Endothelial cell of umbilical vein (primary cell): ENCODE measurements around the gene BNC1. TPM values are rescaled to one million over a fixed set of nuclear protein-coding genes. Genes with fewer than 3 reads are reported as not detected.

Experiments
- BruUV-seq: library from RNA; stranded (reverse); fragments of 400-500 nt; replicated peaks from 2 replicates; lab custom pipeline; 2021; lab: Mats Ljungman, UMichigan
- CTCF ChIA-PET: fragments of 300-600, 350-600 bp; sonication (Branson Sonifier 250); formaldehyde crosslinking; loops from one replicate; lab custom pipeline; 2021; ENCODE audit warnings: antibody characterized with exemption, inconsistent platforms; lab: Charles Lee
- POLR2A ChIA-PET: fragments of 300-600, 350-600 bp; sonication (Branson Sonifier 250); formaldehyde crosslinking; loops from one replicate; lab custom pipeline; 2021; ENCODE audit warnings: antibody characterized with exemption, inconsistent platforms; lab: Charles Lee
- DNase-seq: peaks from one replicate; pipeline ENCODE4 v3.0.0-alpha.2; 2011; ENCODE audit warnings: low read depth, low spot score
- FAIRE-seq: peaks from 2 replicates; lab custom pipeline; 2011; peaks lifted over from hg19 to GRCh38; lab: Jason Lieb, UNC
- H2AFZ ChIP-seq: 2 replicates; pipeline ENCODE4 v1.6.0; 2012; ENCODE audit warnings: low read depth, low read length, control low read depth, inconsistent platforms
- H3K27ac ChIP-seq: 2 replicates; pipeline ENCODE4 v1.5.1; 2011; ENCODE audit warnings: low read depth, mild to moderate bottlenecking, control low read depth, low read length, moderate library complexity; ENCODE audit not compliant: insufficient read depth
- H3K27me3 ChIP-seq, 2 experiments: 2 replicates each; pipeline versions ENCODE4 v1.6.0 to v1.6.1; 2011; ENCODE audit warnings: low read length in 2 of 2, mixed read lengths in 1 of 2; ENCODE audit not compliant: control insufficient read depth in 2 of 2, insufficient read depth in 2 of 2
- H3K36me3 ChIP-seq, 2 experiments: 2 replicates in 1 of 2; 3 replicates in 1 of 2; pipeline ENCODE4 v1.5.1; 2011; ENCODE audit warnings: low read length in 2 of 2, mild to moderate bottlenecking in 1 of 2, moderate library complexity in 1 of 2; ENCODE audit not compliant: control insufficient read depth in 2 of 2, insufficient read depth in 2 of 2; ENCODE audit errors: extremely low read depth in 1 of 2
- H3K4me1 ChIP-seq: 3 replicates; pipeline ENCODE4 v1.5.1; 2011; ENCODE audit warnings: mild to moderate bottlenecking, low read length; ENCODE audit not compliant: control insufficient read depth, insufficient read depth; ENCODE audit errors: extremely low read depth
- H3K4me2 ChIP-seq: 2 replicates; pipeline ENCODE4 v1.6.1; 2011; ENCODE audit warnings: low read length, control low read depth, mixed read lengths; ENCODE audit not compliant: insufficient read depth
- H3K4me3 ChIP-seq, 3 experiments: fragments of 200-600 bp in 1 of 3; sonication (generic), shearing (Covaris generic) in 1 of 3; replicated peaks in 1 of 3; 2 replicates each; pipeline ENCODE4 v1.5.1; 2011 to 2016; ENCODE audit warnings: control low read depth in 3 of 3, low read length in 3 of 3, mild to moderate bottlenecking in 2 of 3, inconsistent platforms in 1 of 3, low read depth in 1 of 3, moderate library complexity in 1 of 3; ENCODE audit not compliant: insufficient read depth in 1 of 3
- H3K79me2 ChIP-seq: 2 replicates; pipeline ENCODE4 v1.6.0; 2012; ENCODE audit warnings: low read length, inconsistent platforms; ENCODE audit not compliant: control insufficient read depth, insufficient read depth
- H3K9ac ChIP-seq: replicated peaks from 2 replicates; pipeline ENCODE3; 2011; ENCODE audit warnings: low read length, control low read depth; ENCODE audit not compliant: insufficient read depth; ENCODE audit errors: extremely low read depth
- H3K9me1 ChIP-seq: replicated peaks from 3 replicates; pipeline ENCODE4 v1.6.0; 2011; ENCODE audit warnings: mild to moderate bottlenecking, low read length; ENCODE audit not compliant: control insufficient read depth, insufficient read depth; ENCODE audit errors: extremely low read depth
- H3K9me3 ChIP-seq: replicated peaks from 2 replicates; pipeline ENCODE4 v1.5.1; 2012; ENCODE audit warnings: low read length, inconsistent platforms; ENCODE audit not compliant: control insufficient read depth, insufficient read depth
- H4K20me1 ChIP-seq: replicated peaks from 2 replicates; pipeline ENCODE3; 2011; ENCODE audit warnings: mild to moderate bottlenecking, low read length; ENCODE audit not compliant: control insufficient read depth, insufficient read depth; ENCODE audit errors: extremely low read depth
- CTCF ChIP-seq, 2 donors: IDR thresholded peaks; 1 replicate in 1 of 2; 2 replicates in 1 of 2; pipeline ENCODE4 v1.5.1; 2011; ENCODE audit warnings: low read length in 2 of 2, mild to moderate bottlenecking in 2 of 2, moderate library complexity in 2 of 2, control low read depth in 1 of 2, inconsistent platforms in 1 of 2, low read depth in 1 of 2; ENCODE audit not compliant: insufficient read depth in 1 of 2; ENCODE audit errors: extremely low read depth in 1 of 2
- EZH2 ChIP-seq: IDR thresholded peaks from 2 replicates; pipeline ENCODE4 v1.6.1; 2012; ENCODE audit warnings: borderline replicate concordance, low read depth, mild to moderate bottlenecking, moderate library complexity, low read length, inconsistent platforms; ENCODE audit not compliant: severe bottlenecking
- FOS ChIP-seq: IDR thresholded peaks from 2 replicates; pipeline ENCODE4 v1.6.1; 2011; ENCODE audit warnings: mild to moderate bottlenecking, low read length, moderate library complexity, borderline replicate concordance; ENCODE audit not compliant: insufficient read depth
- GATA2 ChIP-seq: IDR thresholded peaks from 2 replicates; pipeline ENCODE4 v1.7.0; 2011; ENCODE audit warnings: low read depth, mild to moderate bottlenecking, moderate library complexity, mixed read lengths, low read length; ENCODE audit not compliant: insufficient read length, insufficient read depth
- JUN ChIP-seq: IDR thresholded peaks from 2 replicates; pipeline ENCODE4 v1.6.1; 2011; ENCODE audit warnings: borderline replicate concordance, low read depth; ENCODE audit not compliant: insufficient read length, insufficient read depth
- MAX ChIP-seq: IDR thresholded peaks from 2 replicates; pipeline ENCODE4 v1.6.1; 2011; ENCODE audit not compliant: insufficient read depth, insufficient read length
- MYC ChIP-seq: IDR thresholded peaks from one replicate; pipeline ENCODE4 v1.6.1; 2011; ENCODE audit warnings: mild to moderate bottlenecking, low read depth, low read length
- POLR2A ChIP-seq: IDR thresholded peaks from 2 replicates; pipeline ENCODE4 v1.6.1; 2012; ENCODE audit warnings: low read depth, mild to moderate bottlenecking, control low read depth, low read length
- POLR2AphosphoS5 ChIP-seq: IDR thresholded peaks from 2 replicates; pipeline ENCODE4 v1.6.1; 2012; ENCODE audit warnings: low read depth, mild to moderate bottlenecking, control low read depth, low read length, moderate library complexity; ENCODE audit not compliant: insufficient read depth
- dilution Hi-C: fragments of 300-500 bp; cut with MboI; formaldehyde crosslinking; loops from one replicate; pipeline ENCODE4 v1.15.0; 2019; ENCODE audit warnings: low sequenced_read_pairs; ENCODE audit not compliant: extremely low pct_ligation_motif_present
- intact Hi-C: fragments of 100-400 bp; cut with micrococcal nuclease; formaldehyde crosslinking; loops from one replicate; pipeline ENCODE4 v1.10.0; 2022
- polyA plus RNA-seq, 4 experiments: library from polyadenylated mRNA; depleted of rRNA in 3 of 4; stranded (reverse) in 3 of 4; unstranded in 1 of 4; fragments of >200 nt; gene quantifications; 2 replicates each; pipeline versions ENCODE4 v1.2.1 to v1.2.3, GENCODE V29; 2011 to 2012; ENCODE audit warnings: missing spikeins in 1 of 4
- total RNA-seq: library from RNA; stranded (reverse); gene quantifications from 2 replicates; pipeline ENCODE4 v1.2.3, GENCODE V29; 2021

The BNC1 gene
- total and polyA plus RNA-seq, 2 donors (not counting 3 experiments of a cell fraction or from before 2014, with no cell fraction given) = 3.4 to 3.9 TPM

GRCh38 chr15:83295417-83295816, 11.0 kb upstream of the BNC1 start:
- FAIRE-seq = no peak
- Histone ChIP-seq H3K36me3 (no peaks in the 10 kb centered on the region), H3K9me1 (no peaks in the 10 kb centered on the region), H3K27ac (no peak overlapping the region), H3K79me2 (no peaks in the 10 kb centered on the region), H4K20me1 (no peaks in the 10 kb centered on the region), H3K4me2 (no peak overlapping the region), H3K4me3 (no peak overlapping the region), H3K9me3 (no peaks in the 10 kb centered on the region), H2AFZ (no peak overlapping the region), H3K27me3 (no peaks in the 10 kb centered on the region), H3K9ac (no peak overlapping the region), H3K4me1 (no peaks in the 10 kb centered on the region)
- TF ChIP-seq MAX = no peak
- no peak for TF ChIP-seq JUN
- POLR2A ChIA-PET = no interaction called here
- dilution Hi-C loops = no loop called here
- CTCF ChIA-PET = interaction anchor here (1.1 to 1.5 kb wide), 2 partner anchors 15 to 47 kb away, joined by 3 to 4 read pairs; no protein-coding TSS in a partner anchor
- no TSS peak for BruUV-seq
- no peak for DNase-seq
- intact Hi-C loops = no loop called here

- Histone ChIP-seq H3K4me2 (no peak overlapping the region), H3K79me2 (no peaks in the 10 kb centered on the region), H3K36me3 (no peaks in the 10 kb centered on the region), H3K27me3 (no peaks in the 10 kb centered on the region), H3K9me3 (no peaks in the 10 kb centered on the region), H3K9ac (no peak overlapping the region), H3K4me3 (no peak overlapping the region), H3K4me1 (peaks cover 2% of the 10 kb centered on the region), H3K27ac (no peak overlapping the region), H3K9me1 (no peaks in the 10 kb centered on the region), H2AFZ (no peak overlapping the region), H4K20me1 (no peaks in the 10 kb centered on the region)
- ChIA-PET CTCF (no interaction called here), POLR2A (no interaction called here)
- dilution Hi-C loops = no loop called here
- TF ChIP-seq GATA2 (no peak), FOS (no peak), MYC (no peak), POLR2A (no peak), POLR2AphosphoS5 (no peak), MAX (no peak), JUN (no peak), CTCF (IDR thresholded peaks at IDR 0.05; ENCODE audit: extremely low read depth in 1 of 2, insufficient read depth in 1 of 2, low read depth in 1 of 2, low read length in 2 of 2) (no peak), EZH2 (no peak)
- DNase-seq = no peak
- FAIRE-seq = no peak
- no TSS peak for BruUV-seq
- intact Hi-C loops = no loop called here
Observed at GRCh38 chr15:83293201-83293600, 8.7 kb upstream of the BNC1 start.
